Thyroid gland (tissue), 4 donors: ENCODE results near the gene AK9. TPM values are rescaled to one million over a fixed set of nuclear protein-coding genes. Genes with fewer than 3 reads are reported as not detected.

ENCODE experiments used
- DNase-seq, 2 donors: peaks; one replicate each; pipeline ENCODE4 v3.0.0-alpha.2; 2019
- H3K27ac ChIP-seq, 3 donors: fragments of 200-600 bp; sonication (generic); 1 replicate in 2 of 3; 2 replicates in 1 of 3; pipeline ENCODE4 v1.5.1; 2016 to 2019; ENCODE audit warnings: mild to moderate bottlenecking in 1 of 3, moderate library complexity in 1 of 3
- H3K27me3 ChIP-seq: fragments of 200-600 bp; sonication (generic); one replicate; pipeline ENCODE4 v1.5.1; 2019
- H3K36me3 ChIP-seq, 2 donors: fragments of 200-600 bp; sonication (generic); one replicate each; pipeline ENCODE4 v1.5.1; 2016 to 2019
- H3K4me1 ChIP-seq, 2 donors: fragments of 200-600 bp; sonication (generic); one replicate each; pipeline ENCODE4 v1.5.1; 2017 to 2019
- H3K4me3 ChIP-seq, 3 donors: fragments of 200-600 bp; sonication (generic); replicated peaks in 1 of 3; 1 replicate in 2 of 3; 2 replicates in 1 of 3; pipeline ENCODE4 v1.5.1; 2016; ENCODE audit warnings: mild to moderate bottlenecking in 1 of 3
- H3K9me3 ChIP-seq: fragments of 200-600 bp; sonication (generic); one replicate; pipeline ENCODE4 v1.5.1; 2017
- CTCF ChIP-seq, 6 experiments: fragments of 200-600 bp in 3 of 6; fragments of 450-650 bp in 3 of 6; sonication (generic) in 3 of 6; IDR thresholded peaks; one replicate each; pipeline ENCODE4 v1.5.1; 2016 to 2019; ENCODE audit warnings: antibody characterized with exemption in 6 of 6, mild to moderate bottlenecking in 2 of 6, inconsistent platforms in 1 of 6, moderate library complexity in 1 of 6
- POLR2A ChIP-seq, 2 donors: fragments of 450-650 bp; IDR thresholded peaks; one replicate each; pipeline ENCODE4 v1.6.1; 2017; ENCODE audit warnings: antibody characterized with exemption in 2 of 2, mild to moderate bottlenecking in 2 of 2, moderate library complexity in 1 of 2
- WGBS, 2 donors: methylation state at CpG; one replicate each; pipeline ENCODE4 v1.1.5; 2017; 5-methylcytosine and 5-hydroxymethylcytosine counted together
- intact Hi-C: fragments of 100-400 bp; cut with DNase I; formaldehyde crosslinking; loops from one replicate; pipeline ENCODE4 v1.15.1; 2023
- total RNA-seq, 4 donors: library from RNA; depleted of rRNA; stranded (reverse); fragments of >200 nt; gene quantifications; one replicate each; pipeline ENCODE4 v1.2.3, GENCODE V29; 2016

Gene AK9
- total RNA-seq, 4 donors from 2014 or later, result 12.5 to 42.6 (median 15.3) TPM

- intact Hi-C loops, result no loop called here
Observed at GRCh38 chr6:109672839-109673238, 18.2 kb downstream of the AK9 start.

GRCh38 chr6:109672175-109672574 lies 18.8 kb downstream of the AK9 start:
- 97 to 100% methylated on average over 1 of the region's 1 CpG for WGBS, 2 donors
- no peak for TF ChIP-seq CTCF (IDR thresholded peaks at IDR 0.05)
- TF ChIP-seq POLR2A (IDR thresholded peaks at IDR 0.05), result no peak
- Histone ChIP-seq H3K27me3 (no peaks in the 10 kb centered on the region), H3K4me3 (no peak overlapping the region), H3K4me1 (no peaks in the 10 kb centered on the region), H3K9me3 (no peaks in the 10 kb centered on the region), H3K36me3 (no peaks in the 10 kb centered on the region), H3K27ac (no peak overlapping the region)
- intact Hi-C loops, result no loop called here
- DNase-seq, result no peak

More at GRCh38 chr6:109672839-109673238, 18.2 kb downstream of the AK9 start:
- no peaks in the 10 kb centered on the region for H3K36me3 ChIP-seq
- H3K4me3 ChIP-seq, result no peak overlapping the region
- TF ChIP-seq CTCF (IDR thresholded peaks at IDR 0.05) (no peak), POLR2A (IDR thresholded peaks at IDR 0.05) (no peak)
- DNase-seq, result no peak
- H3K4me1 ChIP-seq, result no peaks in the 10 kb centered on the region
- H3K27me3 ChIP-seq, result no peaks in the 10 kb centered on the region
- H3K27ac ChIP-seq, result no peak overlapping the region
- no peaks in the 10 kb centered on the region for H3K9me3 ChIP-seq

- no peaks in the 10 kb centered on the region for H3K27me3 ChIP-seq
- no peaks in the 10 kb centered on the region for H3K4me1 ChIP-seq
- DNase-seq, result no peak
- TF ChIP-seq POLR2A (IDR thresholded peaks at IDR 0.05) (no peak), CTCF (IDR thresholded peaks at IDR 0.05) (no peak)
- H3K9me3 ChIP-seq, result no peaks in the 10 kb centered on the region
- intact Hi-C loops, result no loop called here
- no peaks in the 10 kb centered on the region for H3K36me3 ChIP-seq
- WGBS, 2 donors, result 87 to 89% methylated on average over 2 of the region's 2 CpGs
- no peak overlapping the region for H3K27ac ChIP-seq
- no peak overlapping the region for H3K4me3 ChIP-seq
Observed at GRCh38 chr6:109671733-109672132, 19.3 kb downstream of the AK9 start.

GRCh38 chr6:109669811-109670210 lies 21.2 kb downstream of the AK9 start:
- intact Hi-C loops, result no loop called here
- no peaks in the 10 kb centered on the region for H3K27me3 ChIP-seq
- H3K4me3 ChIP-seq, result no peak overlapping the region
- TF ChIP-seq CTCF (IDR thresholded peaks at IDR 0.05), result no peak
- no peak for TF ChIP-seq POLR2A (IDR thresholded peaks at IDR 0.05)
- no peaks in the 10 kb centered on the region for H3K36me3 ChIP-seq
- no peak overlapping the region for H3K27ac ChIP-seq
- no peaks in the 10 kb centered on the region for H3K4me1 ChIP-seq
- WGBS, 2 donors, result 82 to 86% methylated on average over 4 of the region's 4 CpGs
- no peak for DNase-seq
- no peaks in the 10 kb centered on the region for H3K9me3 ChIP-seq

- intact Hi-C loops, result no loop called here
- H3K4me1 ChIP-seq, result no peaks in the 10 kb centered on the region
Observed at GRCh38 chr6:109662192-109662591, 28.8 kb downstream of the AK9 start.

More at GRCh38 chr6:109662192-109662591, 28.8 kb downstream of the AK9 start:
- TF ChIP-seq CTCF (IDR thresholded peaks at IDR 0.05) (no peak), POLR2A (IDR thresholded peaks at IDR 0.05) (no peak)
- no peak for DNase-seq
- no peaks in the 10 kb centered on the region for H3K27me3 ChIP-seq
- WGBS, 2 donors, result 93 to 95% methylated on average over 2 of the region's 2 CpGs
- no peak overlapping the region for H3K27ac ChIP-seq
- no peaks in the 10 kb centered on the region for H3K36me3 ChIP-seq
- no peak overlapping the region for H3K4me3 ChIP-seq
- no peaks in the 10 kb centered on the region for H3K9me3 ChIP-seq
